Calu3 (cell line): ENCODE results near the gene DMD. TPM values are rescaled to one million over a fixed set of nuclear protein-coding genes. Genes with fewer than 3 reads are reported as not detected.

Experiments
- BruUV-seq: library from RNA; stranded (reverse); fragments of 400-500 nt; replicated peaks from 2 replicates; lab custom pipeline; 2021; lab: Mats Ljungman, UMichigan
- CTCF ChIA-PET: fragments of 300-600 bp; sonication (Branson Sonifier 250); formaldehyde crosslinking; loops from one replicate; lab custom pipeline; 2022; ENCODE audit warnings: antibody characterized with exemption; lab: Charles Lee
- DNase-seq: peaks from one replicate; pipeline ENCODE4 v3.0.0; 2022
- H3K27ac Mint-ChIP-seq: one replicate; pipeline ENCODE4 v1.8.0; 2022; ENCODE audit warnings: mixed read lengths; ENCODE audit not compliant: unreplicated experiment
- H3K27me3 Mint-ChIP-seq: one replicate; pipeline ENCODE4 v1.8.0; 2022; ENCODE audit warnings: mixed read lengths; ENCODE audit not compliant: unreplicated experiment
- H3K36me3 Mint-ChIP-seq: one replicate; pipeline ENCODE4 v1.8.0; 2022; ENCODE audit warnings: mild to moderate bottlenecking, moderate library complexity, mixed read lengths; ENCODE audit not compliant: insufficient read depth, unreplicated experiment
- H3K4me1 Mint-ChIP-seq: one replicate; pipeline ENCODE4 v1.8.0; 2022; ENCODE audit warnings: mild to moderate bottlenecking, low read depth, mixed read lengths; ENCODE audit not compliant: unreplicated experiment
- H3K4me3 Mint-ChIP-seq: one replicate; pipeline ENCODE4 v1.8.0; 2022; ENCODE audit warnings: mild to moderate bottlenecking, low read depth, moderate library complexity, mixed read lengths; ENCODE audit not compliant: unreplicated experiment
- H3K9me3 Mint-ChIP-seq: one replicate; pipeline ENCODE4 v1.8.0; 2022; ENCODE audit warnings: low read depth, mixed read lengths; ENCODE audit not compliant: unreplicated experiment
- intact Hi-C: fragments of 100-400 bp; cut with micrococcal nuclease; formaldehyde crosslinking; loops from one replicate; pipeline ENCODE4 v1.10.0; 2022; ENCODE audit not compliant: unreplicated experiment
- total RNA-seq: library from RNA; stranded (reverse); gene quantifications from 2 replicates; pipeline ENCODE4 v1.2.3, GENCODE V29; 2022
- TF ChIP-seq, protein P1 (sequence below): fragments of 200-600 bp; IDR thresholded peaks from one replicate; pipeline ENCODE4 v1.8.0; 2022; ENCODE audit warnings: antibody characterized with exemption; ENCODE audit not compliant: unreplicated experiment

DMD gene
- total RNA-seq, 1 experiment from 2014 or later = 11.6 TPM

GRCh38 chrX:33195698-33196097 lies 15.7 kb downstream of the DMD start:
- Mint-ChIP-seq H3K9me3 (peaks cover 4% of the 10 kb centered on the region), H3K4me1 (no peaks in the 10 kb centered on the region), H3K4me3 (no peak overlapping the region), H3K27ac (no peak overlapping the region), H3K27me3 (no peaks in the 10 kb centered on the region), H3K36me3 (no peaks in the 10 kb centered on the region)
- CTCF ChIA-PET = no interaction called here
- TF ChIP-seq, protein P1, sequence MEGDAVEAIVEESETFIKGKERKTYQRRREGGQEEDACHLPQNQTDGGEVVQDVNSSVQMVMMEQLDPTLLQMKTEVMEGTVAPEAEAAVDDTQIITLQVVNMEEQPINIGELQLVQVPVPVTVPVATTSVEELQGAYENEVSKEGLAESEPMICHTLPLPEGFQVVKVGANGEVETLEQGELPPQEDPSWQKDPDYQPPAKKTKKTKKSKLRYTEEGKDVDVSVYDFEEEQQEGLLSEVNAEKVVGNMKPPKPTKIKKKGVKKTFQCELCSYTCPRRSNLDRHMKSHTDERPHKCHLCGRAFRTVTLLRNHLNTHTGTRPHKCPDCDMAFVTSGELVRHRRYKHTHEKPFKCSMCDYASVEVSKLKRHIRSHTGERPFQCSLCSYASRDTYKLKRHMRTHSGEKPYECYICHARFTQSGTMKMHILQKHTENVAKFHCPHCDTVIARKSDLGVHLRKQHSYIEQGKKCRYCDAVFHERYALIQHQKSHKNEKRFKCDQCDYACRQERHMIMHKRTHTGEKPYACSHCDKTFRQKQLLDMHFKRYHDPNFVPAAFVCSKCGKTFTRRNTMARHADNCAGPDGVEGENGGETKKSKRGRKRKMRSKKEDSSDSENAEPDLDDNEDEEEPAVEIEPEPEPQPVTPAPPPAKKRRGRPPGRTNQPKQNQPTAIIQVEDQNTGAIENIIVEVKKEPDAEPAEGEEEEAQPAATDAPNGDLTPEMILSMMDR = no peak
- intact Hi-C loops = no loop called here
- no peak for DNase-seq
- no TSS peak for BruUV-seq

GRCh38 chrX:33194876-33195433 lies 16.4 kb downstream of the DMD start:
- no peak for DNase-seq
- no TSS peak for BruUV-seq
- Mint-ChIP-seq H3K36me3 (no peaks in the 10 kb centered on the region), H3K9me3 (peaks cover 4% of the 10 kb centered on the region), H3K27me3 (no peaks in the 10 kb centered on the region), H3K4me1 (no peaks in the 10 kb centered on the region), H3K27ac (no peak overlapping the region), H3K4me3 (no peak overlapping the region)
- CTCF ChIA-PET = no interaction called here
- intact Hi-C loops = no loop called here
- TF ChIP-seq, protein P1 = no peak

DNA sequence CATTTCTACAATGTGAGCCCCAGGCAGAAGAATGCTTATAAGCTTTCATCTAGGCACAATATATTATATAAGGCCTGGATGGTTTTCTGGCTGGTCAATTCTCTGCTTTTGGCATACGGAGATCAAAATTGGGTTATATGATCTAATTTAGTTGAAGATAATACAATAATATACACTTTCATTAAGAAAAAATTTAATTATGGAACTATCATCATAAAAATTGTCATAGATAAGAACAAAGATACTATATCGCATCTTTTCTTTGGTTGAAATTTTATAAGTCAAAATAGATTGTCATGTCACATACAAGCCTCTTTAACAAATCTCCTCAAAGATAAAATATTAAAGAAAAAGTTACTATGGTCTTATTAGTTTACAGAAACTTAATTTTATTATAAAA lies 17.1 kb downstream of the DMD start:
- Mint-ChIP-seq H3K4me3 (no peak overlapping the region), H3K9me3 (peaks cover 4% of the 10 kb centered on the region), H3K36me3 (no peaks in the 10 kb centered on the region), H3K4me1 (no peaks in the 10 kb centered on the region), H3K27ac (no peak overlapping the region), H3K27me3 (no peaks in the 10 kb centered on the region)
- no peak for DNase-seq
- CTCF ChIA-PET = no interaction called here
- BruUV-seq = no TSS peak
- intact Hi-C loops = no loop called here
- TF ChIP-seq, protein P1 = no peak

DNA sequence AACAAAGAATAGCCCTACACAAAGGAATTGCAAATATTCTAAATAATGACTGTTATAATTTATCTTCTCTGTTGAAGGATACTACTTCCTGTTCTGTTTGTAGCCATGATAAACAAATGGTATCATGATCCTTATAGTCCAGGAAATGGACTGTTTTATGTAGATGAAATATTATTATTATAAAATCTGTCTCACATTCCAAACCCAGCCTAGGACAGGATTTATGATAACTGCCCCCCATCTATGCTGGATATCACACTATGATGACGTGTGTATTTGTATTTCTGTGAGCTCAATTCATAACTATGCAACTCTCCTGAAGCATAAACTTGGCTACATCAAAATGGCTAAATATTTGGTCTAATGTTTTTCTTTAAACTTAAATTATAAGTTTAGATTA lies 21.3 kb downstream of the DMD start:
- BruUV-seq = no TSS peak

More for the DNA sequence above, 21.3 kb downstream of the DMD start:
- Mint-ChIP-seq H3K9me3 (no peaks in the 10 kb centered on the region), H3K4me1 (peaks cover 9% of the 10 kb centered on the region), H3K36me3 (no peaks in the 10 kb centered on the region), H3K27ac (no peak overlapping the region), H3K4me3 (no peak overlapping the region), H3K27me3 (no peaks in the 10 kb centered on the region)
- intact Hi-C loops = no loop called here
- TF ChIP-seq, protein P1 = no peak
- CTCF ChIA-PET = no interaction called here
- DNase-seq = no peak
